ENCODE results near the gene ACP7.
A peak's percentile ranks its signal among the peaks of the same experiment; 100 is the strongest.
"Not testable (repeated sequence)": the region's sequence is repeated elsewhere in the genome, so short reads cannot be mapped to it uniquely, and the experiment has no call there.

ACP7 gene

DNA sequence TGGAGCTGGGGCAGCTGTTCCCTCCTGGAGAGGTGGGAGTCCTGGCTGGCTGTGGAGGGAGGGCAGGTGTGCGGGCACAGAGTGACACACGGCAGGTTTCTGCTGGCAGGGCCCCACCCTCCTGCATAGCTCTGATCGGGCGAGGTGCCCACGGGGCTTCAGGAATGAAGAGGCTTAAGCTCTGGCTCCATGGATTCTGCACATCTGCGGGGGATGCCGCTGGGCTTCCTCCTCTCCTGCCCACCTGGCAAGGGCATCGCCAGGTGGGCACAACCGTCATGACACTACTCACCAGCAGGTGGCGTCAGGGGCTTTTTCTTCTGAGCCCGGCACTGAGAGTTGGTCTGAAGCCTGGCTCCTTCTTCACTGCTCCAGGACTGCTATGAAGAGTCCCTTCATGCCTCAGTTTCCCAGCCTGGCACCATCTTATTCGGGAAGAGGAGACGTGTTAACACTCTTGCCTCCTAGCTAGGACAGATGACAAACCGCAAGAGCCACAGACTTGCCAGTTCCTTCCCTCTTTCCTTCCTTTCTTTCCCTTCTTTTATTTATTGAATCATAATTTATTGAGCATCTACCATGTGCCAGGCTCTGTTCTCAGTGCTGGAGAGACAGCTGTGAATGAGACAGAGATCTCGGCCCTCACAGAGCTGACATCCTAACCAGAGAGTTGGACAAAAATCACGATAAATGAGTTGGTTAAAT, 26.2 kb downstream of the ACP7 start:
- DNase-seq = peak; percentile 71

DNA sequence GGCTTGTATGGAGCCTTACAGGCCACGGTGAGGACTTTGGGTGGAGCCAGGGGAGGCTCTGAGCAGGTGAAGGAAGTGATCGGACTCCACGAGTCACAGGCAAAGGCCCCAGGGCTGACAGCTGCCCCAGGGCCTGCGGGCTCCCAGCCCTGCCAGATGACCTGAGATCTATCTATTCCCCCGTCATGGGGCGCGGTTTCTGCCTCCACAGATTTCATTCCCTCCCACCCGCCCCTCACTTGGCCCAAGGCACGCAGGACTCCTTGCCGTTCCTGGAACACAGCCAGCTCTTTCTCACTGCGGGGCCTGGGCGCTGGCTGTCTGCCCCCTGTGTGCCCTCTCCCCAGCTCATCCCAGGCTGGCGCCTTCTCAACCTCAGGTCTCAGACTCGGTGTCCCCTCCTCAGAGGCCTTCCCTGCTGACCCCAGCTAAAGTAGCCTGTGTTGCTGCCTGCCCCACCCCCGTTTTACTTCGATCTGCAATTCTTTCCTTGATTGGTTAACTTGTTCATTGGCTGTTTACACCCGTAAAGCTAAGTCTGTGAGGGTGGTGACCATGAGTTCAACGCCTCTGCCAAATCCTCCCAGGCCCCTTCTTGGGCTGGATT, 27.5 kb downstream of the ACP7 start:
- DNase-seq = no peak

DNA sequence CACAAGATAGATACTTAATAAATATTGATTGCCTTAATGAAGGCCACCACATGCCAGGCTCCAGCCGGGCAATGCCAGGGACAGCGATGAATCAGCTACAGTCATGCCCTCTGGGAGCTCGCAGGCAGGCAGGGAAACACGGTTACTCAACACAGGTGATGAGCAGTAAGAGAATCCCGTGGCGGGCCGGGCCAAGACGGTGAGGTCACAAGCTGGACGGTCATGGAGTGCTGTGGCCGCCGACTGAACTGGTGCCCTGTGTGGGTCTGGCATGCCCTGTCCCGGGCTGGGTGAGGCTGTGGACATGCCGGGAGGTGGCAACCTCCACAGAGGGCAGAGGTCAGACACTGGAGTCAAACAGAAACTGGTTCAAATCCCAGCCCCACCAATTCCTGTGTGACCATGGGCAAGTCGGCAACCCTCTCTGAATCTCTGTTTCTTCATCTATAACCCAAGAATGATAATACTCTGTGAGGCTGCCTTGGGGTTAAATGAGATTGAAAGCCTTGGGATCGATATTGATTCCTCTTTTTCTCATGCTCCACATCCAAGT, 28.2 kb downstream of the ACP7 start:
- DNase-seq = no peak

DNA sequence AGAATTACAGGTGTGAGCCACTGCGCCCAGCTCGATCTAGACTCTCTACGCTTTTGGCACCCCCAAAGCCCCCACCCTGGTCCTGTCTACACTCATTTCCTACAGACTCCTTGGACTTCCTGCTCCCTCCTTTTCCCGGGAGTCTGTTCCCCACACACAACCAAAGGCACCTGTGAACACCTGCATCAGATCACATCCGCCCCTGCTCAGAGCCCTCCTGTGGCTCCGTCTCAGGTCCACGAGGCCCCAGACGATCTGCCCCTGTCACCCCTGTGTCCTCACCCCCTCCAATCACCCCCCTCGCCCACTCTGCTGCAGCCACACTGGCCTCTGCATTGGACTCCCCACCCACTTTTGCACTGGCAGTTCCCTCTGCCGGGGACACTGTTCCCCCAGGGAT, 29.0 kb downstream of the ACP7 start:
- no peak for DNase-seq

DNA sequence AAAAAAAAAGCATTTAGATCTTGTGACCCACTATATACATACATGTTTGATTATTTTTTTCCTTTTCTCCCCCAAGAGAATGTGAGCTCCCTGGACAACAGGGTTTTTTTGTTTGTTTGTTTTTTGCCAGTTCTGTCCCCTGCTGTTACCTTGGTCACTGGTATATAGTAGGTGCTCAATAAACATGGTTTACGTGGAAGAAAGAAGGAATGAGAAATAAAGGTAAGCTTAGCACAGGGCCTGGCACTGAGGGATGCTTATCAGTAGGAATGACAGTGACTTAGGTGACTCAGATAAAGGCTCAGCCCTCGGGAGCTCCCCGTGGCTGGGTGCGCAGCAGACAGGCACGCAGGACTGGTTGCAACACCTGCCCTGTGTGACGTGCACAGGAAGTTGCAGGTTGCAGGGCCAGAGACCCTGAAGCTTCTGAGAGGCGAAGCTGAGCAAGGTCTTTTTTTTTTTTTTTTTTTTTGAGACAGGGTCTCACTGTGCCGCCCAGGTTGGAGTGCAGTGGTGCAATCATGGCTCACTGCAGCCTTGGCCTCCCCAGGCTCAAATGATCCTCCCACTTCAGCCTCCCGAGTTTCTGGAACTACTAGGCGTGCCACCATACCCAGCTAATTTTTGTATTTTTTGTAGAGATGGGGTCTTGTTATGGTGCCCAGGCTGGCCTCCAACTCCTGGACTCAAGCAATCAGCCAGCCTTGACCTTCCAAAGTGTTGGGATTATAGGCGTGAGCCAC, 31.1 kb downstream of the ACP7 start:
- no peak for DNase-seq

DNA sequence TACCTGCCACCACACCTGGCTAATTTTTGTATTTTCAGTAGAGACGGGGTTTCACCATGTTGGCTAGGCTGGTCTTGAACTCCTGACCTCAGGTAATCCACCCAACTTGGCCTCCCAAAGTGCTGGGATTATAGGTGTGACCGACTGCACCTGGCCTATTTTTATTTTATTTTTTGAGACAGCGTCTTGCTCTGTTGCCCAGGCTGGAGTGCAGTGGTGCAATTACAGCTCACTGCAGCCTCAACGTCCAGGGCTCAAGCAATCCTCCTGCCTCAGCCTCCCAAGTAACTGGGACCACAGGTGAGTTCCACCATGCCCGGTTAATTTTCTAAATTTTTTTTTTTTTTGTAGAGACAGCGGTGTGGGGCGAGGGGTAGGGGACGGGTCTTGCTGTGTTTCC, 32.9 kb downstream of the ACP7 start:
- DNase-seq = not testable (repeated sequence)

DNA sequence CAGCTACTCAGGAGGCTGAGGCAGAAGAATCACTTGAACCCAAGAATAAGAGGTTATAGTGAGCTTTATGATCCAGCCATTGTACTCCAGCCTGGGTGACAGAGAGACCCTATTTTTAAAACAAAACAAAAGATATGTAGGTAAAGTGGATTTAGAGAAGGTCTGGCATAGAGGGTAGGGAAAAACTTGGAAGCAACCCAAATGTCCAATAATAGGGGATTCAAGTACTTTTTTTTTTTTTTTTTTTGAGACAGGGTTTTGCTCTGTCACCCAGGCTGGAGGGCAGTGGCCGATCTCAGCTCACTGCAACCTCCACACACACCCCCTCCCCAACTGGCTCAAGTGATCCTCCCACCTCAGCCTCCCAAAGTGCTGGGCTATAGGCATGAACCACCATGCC, 35.7 kb downstream of the ACP7 start:
- no peak for DNase-seq

DNA sequence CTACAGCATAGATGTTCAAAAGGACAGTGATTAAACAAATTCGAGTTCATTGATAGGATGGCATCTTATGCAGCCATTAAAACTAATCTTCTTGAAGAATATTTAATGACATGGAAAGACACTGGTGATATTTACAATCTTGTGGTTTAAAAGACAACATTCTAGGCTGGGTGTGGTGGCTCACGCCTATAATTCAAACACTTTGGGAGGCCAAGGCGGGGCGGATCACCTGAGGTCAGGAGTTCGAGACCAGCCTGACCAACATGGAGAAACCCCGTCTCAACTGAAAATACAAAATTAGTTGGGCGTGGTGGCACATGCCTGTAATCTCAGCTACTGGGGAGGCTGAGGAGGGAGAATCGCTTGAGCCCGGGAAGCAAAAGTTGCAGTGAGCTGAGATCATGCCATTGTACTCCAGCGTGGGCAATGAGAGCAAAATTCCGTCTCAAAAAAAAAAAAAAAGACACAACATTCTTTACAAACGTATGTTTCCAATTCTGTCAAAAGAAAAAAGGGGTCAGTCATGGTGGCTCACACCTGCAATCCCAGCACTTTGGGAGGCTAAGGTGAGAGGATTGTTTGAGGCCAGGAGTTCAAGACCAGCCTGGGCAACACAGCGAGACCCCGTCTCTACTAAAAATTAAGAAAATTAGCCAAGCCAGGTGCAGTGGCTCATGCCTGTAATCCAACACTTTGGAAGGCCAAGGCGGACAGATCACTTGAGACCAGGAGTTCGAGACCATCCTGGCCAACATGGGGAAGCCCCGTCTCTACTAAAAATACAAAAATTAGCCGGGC, 39.0 kb downstream of the ACP7 start:
- DNase-seq = no peak

DNA sequence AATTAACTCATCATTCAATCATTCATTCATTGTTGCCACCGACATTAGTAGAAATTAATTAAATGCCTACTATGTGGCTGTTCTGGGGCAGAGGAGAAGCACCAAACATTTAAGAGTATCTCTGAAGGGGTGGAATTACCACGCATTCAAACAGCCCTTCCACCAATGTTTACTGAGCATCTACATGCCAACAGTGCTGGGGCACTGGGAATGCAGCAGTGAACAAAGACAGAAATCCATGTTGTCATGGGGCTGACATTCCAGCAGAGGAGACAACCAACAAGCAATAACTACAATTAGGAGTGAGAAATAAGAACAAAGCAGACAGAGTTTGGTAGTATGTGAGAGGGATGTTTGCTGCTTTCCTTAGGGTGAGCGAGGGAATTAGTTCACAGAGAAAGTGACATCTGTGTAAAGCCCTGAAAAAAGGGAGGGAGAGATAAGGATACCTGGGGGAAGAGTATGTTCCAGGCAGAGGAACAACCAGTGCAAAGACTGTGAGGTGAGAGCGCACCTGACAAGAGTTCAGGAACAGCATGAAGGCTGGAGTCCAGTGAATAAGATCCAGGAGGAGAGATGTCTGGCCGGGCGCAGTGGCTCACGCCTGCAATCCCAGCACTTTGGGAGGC, 40.1 kb downstream of the ACP7 start:
- no peak for DNase-seq

DNA sequence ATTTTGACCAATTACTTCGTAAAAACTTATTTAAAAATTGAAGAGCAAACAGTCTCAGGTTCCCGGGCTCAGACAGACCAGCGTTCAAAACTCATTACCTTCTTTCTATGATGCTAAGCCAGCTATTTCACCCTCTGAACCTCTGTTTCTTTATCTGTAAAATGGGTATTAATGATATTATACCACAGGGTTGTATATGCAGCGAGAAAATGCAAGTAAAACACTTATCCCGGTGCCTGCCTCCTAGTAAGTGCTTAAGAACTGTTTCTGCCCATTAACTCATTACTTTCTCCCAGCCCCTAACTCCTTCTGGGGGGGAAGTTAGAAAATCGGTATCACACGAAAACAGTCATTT, 41.0 kb downstream of the ACP7 start:
- DNase-seq = no peak

DNA sequence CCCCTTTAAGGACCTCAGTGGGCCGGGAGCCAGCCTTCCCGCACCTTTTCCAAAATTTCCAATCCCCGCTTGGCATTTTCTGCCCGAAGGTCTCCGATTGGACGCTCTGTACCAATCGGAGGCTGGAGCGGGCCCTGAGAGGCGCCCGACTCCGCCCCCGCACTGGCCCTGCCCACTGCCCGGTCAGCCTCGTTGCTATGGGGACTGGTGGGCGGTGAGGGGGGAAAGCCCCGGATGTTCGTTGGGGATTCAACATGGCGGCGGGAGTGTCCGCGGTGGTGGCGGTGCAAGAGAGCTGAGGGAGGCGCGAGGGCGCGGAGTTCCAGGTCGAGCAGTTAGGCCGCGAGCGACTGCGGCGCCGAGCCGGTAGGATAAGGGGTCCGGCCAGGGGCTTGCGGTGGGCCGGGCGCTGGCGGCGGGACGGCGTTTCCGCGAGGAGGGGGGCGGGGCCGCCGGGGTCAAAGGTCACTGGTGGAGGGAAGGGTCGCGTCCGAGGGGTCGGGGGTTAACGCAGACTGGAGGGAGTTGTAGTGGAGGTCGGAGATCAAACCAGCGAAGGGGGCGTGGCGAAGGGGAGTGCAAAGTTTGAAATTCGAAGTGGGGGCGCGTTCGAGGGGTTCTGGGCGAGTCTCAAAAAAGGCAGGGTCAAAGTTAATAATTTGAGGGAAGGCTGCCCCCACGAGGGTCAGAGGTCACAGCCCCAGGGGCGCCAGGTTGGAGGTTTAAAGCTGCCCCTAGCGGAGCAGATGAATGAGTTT, 41.6 kb downstream of the ACP7 start, which contains the start of gene PAK4:
TSS of gene PAK4 (plus strand) at position 233 of the 758 bp plus-strand sequence. CDS start 43,768 bp downstream, outside the sequence.
- DNase-seq = peak; percentile 97

DNA sequence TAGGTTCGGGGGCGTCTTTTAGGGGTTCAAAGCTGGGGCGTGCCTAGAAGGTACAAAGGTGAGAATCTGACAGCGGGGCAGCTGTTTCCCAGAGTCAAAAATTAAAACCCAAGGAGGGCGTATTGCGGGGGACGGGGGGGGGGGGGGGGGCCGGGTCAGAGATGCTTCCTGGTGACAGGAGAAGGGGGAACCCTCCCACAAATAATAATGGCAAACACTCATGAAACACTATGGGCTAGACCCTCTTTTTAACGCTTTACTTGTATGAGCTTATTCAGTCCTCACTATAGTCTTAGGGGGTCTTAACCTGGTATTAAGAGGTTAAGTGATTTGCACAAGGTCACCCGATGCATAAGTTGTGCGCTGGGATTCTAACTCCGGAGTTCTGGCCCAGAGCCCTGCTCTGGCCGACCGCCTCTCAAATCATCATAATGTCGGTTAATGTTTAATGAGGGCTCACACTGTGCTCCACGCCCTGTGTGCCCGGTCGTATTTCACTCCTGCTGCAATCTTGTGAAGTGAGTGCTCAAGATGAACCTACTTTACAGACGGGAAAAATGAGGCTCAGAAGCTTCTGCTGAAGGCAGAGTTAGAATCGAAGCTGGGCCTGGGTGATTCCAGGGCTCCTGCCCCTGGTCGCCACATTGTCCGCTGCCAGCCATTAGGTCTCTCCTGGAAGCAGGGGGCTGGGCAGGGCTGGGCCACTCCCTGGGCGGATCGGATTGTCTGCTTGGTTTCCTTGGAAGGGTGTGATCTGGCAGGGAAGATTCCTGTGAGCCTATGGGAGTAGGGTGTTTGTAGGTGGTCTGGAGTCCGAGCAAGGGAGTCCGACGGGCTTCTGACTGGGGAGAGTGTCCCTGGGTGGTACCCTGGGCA, 42.4 kb downstream of the ACP7 start:
- DNase-seq = no peak

DNA sequence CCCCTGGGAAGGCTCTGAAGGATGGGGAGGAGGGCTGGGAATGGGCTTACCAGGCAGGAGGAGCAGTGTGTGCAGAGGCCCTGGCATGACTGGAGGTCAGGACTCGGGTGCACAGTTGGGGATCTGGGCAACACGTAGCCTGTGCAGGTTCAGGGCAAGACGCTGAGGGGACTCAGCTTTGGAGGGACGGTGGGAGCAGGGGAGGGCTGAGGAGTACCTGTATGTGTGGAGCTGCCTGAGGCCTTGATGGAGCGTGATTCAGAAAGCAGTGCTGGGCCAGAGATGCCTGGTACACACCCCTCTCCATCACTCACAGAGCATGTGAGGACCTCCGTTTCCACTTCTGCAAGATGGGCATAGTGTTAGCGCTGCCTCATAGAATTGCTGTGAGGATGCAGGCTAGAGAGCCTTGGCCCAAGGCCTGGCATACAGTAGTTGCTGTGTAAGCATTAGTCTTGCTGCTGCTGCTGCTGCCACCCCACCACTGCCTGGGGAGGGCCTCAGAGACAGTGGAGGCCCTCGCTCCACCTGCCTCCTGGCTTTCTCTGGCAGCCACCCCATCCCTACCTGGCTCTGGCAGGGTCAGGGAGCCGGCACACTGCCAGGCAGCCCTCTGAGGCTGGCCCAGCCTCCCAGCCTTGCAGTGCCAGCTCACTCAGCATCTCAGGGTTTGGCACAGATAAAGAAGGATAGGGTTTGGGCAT, 43.8 kb downstream of the ACP7 start:
- no peak for DNase-seq

DNA sequence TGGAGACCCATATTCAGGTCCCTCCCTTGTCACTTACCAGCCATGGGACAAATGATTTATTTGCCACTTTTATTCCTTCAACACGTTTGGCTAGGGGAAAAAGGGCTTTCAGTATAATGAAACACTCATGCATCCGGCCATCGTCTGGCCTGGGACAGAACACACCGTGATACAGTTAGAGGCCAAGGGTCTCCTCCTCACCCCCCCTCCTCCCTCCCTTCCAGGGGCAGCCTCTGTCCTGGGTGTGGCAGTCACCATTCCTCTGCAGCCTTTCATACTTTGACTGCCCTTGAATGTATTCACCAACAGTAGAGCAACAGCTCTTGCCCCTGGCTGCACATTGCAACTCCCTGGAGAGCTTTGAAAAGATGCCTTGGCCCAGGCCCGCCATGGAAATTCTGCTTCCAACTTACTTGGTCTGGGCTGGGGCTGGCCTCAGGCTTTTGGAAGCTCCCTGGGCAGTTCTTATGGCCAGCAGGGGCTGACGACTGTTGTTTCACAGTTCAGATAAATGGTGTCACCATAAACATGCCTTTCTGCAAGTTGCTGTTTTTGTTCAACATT, 44.4 kb downstream of the ACP7 start:
- DNase-seq = no peak

DNA sequence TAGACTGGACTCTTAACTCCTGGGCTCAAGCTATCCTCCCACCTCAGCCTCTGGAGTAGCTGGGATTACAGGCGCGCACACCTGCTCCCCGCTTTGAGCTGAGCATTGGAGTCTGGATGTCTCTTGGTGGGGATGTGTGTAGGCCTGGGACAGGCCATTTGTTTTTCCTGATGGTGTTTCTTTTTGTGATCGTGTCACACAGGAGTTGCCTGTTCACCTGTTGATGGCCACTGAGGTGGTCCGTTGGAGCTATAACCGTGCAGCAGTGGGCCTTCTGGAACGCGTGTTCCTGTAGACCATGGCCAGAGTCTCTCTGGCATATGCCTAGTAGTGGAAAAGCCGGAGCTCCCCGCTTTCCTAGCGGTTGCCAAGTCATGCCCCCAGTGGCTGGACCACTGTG, 44.9 kb downstream of the ACP7 start:
- no peak for DNase-seq

DNA sequence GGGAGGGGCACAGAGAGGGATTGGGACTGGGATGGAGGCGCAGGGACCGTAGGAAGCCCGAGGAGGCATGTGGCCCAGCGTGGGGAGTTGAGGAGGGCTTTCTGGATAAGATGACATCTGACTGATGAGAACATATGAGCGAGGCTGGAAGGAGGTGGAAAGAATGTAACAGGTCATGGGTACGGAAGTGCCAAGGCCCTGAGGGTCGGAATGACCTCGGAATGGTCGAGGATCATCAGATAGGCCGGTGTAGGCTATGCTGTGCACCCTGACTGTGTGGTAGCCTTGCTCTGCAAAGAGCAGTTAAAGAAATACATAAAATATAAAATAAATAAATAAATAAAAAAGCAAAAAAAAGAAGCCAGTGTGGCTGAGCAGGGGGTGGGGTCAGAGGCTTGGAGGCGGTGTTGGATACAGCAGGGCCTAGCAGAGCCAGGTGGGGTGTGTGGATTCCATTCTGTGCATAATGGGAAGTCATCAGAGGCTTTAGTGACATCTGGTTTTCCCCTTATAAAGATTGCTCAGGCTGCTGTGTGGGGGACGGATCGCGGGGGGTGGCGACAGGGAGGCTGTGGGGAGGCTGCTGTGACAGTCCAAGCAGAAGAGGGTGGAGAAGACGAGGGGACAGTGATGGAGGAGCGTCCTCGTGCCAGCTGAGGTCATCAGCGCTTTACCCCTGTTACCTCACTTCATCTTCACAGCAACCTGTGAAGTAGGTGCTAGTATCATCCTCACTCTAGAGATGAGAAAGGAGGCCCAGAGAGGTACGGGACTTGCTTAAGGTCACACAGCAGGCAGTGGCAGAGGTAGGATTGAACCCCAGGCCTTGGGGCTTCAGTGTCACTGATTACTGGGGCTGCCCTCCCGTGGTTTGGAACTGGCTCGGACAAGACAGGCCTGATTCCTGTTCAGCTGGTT, 46.4 kb downstream of the ACP7 start:
- no peak for DNase-seq

DNA sequence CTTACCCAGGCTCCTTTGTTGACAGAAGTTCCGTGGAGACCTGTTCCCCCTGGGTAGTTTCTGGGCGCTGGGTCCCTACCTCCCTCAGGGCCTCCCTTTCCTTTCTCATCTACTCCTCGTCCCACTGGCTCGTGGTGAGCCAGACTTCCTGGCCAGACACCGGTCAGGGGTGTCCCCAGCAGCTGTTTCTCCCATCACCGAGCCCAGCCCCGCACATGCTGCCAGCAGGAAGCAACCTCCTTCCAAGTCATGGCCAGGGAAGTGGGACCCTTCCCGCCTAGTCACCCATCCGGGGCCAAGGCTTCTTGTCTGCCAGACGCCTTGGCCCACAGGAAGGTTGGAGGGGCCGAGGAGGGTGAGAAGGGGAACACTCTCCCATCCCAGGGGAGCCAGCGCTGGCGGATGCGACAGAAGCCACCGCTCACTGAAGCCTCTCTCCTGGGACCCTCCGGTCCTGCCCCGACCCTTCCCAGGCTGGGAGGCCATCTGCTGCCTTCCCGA, 47.1 kb downstream of the ACP7 start:
- DNase-seq = no peak

DNA sequence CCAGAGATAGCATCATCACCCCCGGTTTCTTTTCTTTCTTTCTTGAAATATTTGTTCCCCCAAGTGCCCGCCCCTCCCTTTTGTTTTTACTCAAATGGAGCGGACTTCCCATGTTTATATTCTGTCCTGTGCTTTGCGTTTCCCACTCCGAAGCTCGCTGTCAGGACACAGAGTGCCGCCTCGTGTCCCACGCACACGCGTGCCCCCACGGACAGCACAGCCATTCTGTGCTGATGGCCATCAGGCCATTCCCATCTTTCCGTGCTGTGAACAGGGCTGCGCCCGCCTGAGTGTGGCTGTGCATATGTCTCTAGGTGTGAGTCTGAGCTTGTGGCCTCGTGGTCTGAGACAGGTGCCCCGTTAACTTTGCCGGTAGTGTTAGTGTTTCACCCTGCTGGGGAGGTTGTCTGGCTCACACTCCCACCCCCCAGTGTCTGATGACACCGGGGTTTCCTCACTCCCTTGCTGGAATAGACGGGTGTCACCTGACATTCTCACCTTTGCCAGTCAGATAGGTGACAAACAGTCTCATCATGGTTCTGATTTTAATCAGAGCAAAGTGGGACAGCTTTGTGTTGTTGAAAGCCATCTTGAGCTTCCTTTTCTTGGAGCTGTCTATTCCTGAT, 48.3 kb downstream of the ACP7 start:
- DNase-seq = no peak
